Right atrium auricular region (tissue), 2 donors: ENCODE measurements around the gene SMIM35. TPM values are rescaled to one million over a fixed set of nuclear protein-coding genes. Genes with fewer than 3 reads are reported as not detected.
A peak's percentile ranks its signal among the peaks of the same experiment; 100 is the strongest.

Experiments
- DNase-seq: peaks from one replicate; pipeline ENCODE4 v3.0.0-alpha.2; 2019; ENCODE audit warnings: low spot score
- H3K27ac ChIP-seq, 2 donors: fragments of 200-600 bp; sonication (generic); 1 replicate in 1 of 2; 2 replicates in 1 of 2; pipeline ENCODE4 v1.5.1; 2016 to 2019
- H3K27me3 ChIP-seq, 2 donors: fragments of 200-600 bp; sonication (generic); one replicate each; pipeline versions ENCODE4 v1.5.1 to v1.6.0; 2017 to 2019
- H3K36me3 ChIP-seq: fragments of 200-600 bp; sonication (generic); one replicate; pipeline ENCODE4 v1.5.1; 2016
- H3K4me1 ChIP-seq, 2 donors: fragments of 200-600 bp; sonication (generic); one replicate each; pipeline versions ENCODE4 v1.5.1 to v1.6.0; 2017 to 2019
- H3K4me3 ChIP-seq, 2 donors: fragments of 200-600 bp; sonication (generic); 1 replicate in 1 of 2; 2 replicates in 1 of 2; pipeline ENCODE4 v1.5.1; 2017 to 2019; ENCODE audit warnings: mild to moderate bottlenecking in 1 of 2, moderate library complexity in 1 of 2
- H3K9me3 ChIP-seq, 2 donors: fragments of 200-600 bp; sonication (generic); one replicate each; pipeline ENCODE4 v1.5.1; 2019
- total RNA-seq, 2 donors: library from RNA; depleted of rRNA; stranded (reverse); fragments of >200 nt; gene quantifications; one replicate each; pipeline ENCODE4 v1.1.0, GENCODE V29; 2016
- TF ChIP-seq, protein P1 (sequence below), 2 donors: fragments of 200-600 bp; sonication (generic); IDR thresholded peaks; one replicate each; pipeline ENCODE4 v1.5.1; 2019; ENCODE audit warnings: antibody characterized with exemption in 2 of 2

SMIM35 gene
- total RNA-seq, 2 donors from 2014 or later: not detected

DNA sequence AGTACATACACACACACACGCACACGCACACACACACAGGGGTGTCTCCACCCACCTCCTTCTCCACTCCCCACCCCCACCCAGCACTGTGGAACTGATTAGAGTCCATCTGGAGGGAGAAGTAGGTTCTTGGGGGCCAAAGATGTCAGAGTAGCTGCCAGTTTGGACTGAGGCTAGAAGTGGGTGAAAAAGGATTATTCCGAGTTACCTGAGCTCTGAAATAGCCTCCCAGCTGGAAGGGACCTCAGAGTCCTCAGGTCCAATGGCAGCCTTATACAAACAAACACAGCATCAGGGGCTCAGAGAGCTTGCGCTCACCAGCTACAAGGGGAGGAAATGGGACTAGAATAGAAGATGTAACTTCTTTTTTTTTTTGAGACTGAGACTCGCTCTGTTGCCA, 79.7 kb downstream of the SMIM35 start:
- TF ChIP-seq, protein P1, sequence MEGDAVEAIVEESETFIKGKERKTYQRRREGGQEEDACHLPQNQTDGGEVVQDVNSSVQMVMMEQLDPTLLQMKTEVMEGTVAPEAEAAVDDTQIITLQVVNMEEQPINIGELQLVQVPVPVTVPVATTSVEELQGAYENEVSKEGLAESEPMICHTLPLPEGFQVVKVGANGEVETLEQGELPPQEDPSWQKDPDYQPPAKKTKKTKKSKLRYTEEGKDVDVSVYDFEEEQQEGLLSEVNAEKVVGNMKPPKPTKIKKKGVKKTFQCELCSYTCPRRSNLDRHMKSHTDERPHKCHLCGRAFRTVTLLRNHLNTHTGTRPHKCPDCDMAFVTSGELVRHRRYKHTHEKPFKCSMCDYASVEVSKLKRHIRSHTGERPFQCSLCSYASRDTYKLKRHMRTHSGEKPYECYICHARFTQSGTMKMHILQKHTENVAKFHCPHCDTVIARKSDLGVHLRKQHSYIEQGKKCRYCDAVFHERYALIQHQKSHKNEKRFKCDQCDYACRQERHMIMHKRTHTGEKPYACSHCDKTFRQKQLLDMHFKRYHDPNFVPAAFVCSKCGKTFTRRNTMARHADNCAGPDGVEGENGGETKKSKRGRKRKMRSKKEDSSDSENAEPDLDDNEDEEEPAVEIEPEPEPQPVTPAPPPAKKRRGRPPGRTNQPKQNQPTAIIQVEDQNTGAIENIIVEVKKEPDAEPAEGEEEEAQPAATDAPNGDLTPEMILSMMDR (IDR thresholded peaks at IDR 0.05): no peak
- peak; percentile 52 for DNase-seq
- Histone ChIP-seq H3K9me3 (no peaks in the 10 kb centered on the region), H3K27ac (peak overlapping the region in 1 of 2 donors; percentile 29), H3K4me1 (peaks cover 0 to 25% of the 10 kb centered on the region in 2 donors), H3K36me3 (no peaks in the 10 kb centered on the region), H3K27me3 (no peaks in the 10 kb centered on the region), H3K4me3 (no peak overlapping the region)

GRCh38 chr11:118006153-118006534, 80.6 kb downstream of the SMIM35 start:
- H3K4me3 ChIP-seq: no peak overlapping the region
- H3K36me3 ChIP-seq: no peaks in the 10 kb centered on the region
- H3K4me1 ChIP-seq: peaks cover 0 to 27% of the 10 kb centered on the region in 2 donors
- TF ChIP-seq, protein P1 (IDR thresholded peaks at IDR 0.05): no peak
- no peak overlapping the region for H3K27ac ChIP-seq
- H3K27me3 ChIP-seq: no peaks in the 10 kb centered on the region
- H3K9me3 ChIP-seq: no peaks in the 10 kb centered on the region
- peak; percentile 55 for DNase-seq

DNA sequence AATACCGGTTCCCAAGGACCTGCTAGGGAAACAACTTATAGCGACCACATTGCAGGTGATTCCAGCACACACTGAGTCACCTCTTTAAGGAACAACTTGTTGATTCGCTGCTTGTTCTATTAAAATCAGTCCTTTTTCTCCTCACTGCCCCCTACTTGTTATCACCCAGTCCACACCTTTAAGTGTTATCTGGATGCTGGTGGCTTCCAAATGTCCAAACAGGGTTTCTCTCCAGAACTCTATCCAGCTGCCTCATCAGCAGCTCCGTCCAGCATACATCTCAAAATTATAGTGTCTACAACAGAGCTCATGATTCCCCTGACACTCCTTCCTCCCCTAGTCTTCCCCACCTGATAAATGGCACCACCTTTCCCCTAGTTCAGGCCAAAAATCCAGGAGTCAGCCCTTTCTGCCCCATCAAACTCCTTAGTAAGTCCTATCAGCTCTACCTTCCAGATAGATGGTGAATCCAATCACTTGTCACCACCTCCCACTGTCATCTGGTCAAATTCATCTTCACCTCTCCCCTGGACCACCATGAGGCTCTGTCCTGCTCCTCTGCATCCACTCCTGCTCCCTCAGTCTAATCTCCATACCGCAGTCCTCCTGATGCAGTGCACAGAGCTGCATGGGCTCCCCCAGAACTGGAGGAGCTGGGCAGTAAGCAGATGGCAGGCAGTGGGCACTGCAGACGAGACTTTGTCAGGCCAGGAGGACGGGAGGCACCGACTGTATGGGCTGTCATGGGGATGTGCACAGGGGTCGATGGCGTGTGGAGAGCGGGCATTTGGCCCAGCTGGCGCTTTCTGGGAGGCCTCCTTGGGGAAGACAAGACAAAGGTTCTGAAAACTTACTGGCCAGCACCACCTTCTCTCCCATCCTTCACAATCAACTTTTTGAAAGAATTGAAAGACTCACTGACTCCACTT, 81.3 kb downstream of the SMIM35 start:
- Histone ChIP-seq H3K27me3 (no peaks in the 10 kb centered on the region), H3K36me3 (no peaks in the 10 kb centered on the region), H3K27ac (no peak overlapping the region), H3K4me1 (peaks cover 0 to 20% of the 10 kb centered on the region in 2 donors), H3K9me3 (no peaks in the 10 kb centered on the region), H3K4me3 (no peak overlapping the region)
- peak; percentile 54 for DNase-seq
- TF ChIP-seq, protein P1 (IDR thresholded peaks at IDR 0.05): no peak

DNA sequence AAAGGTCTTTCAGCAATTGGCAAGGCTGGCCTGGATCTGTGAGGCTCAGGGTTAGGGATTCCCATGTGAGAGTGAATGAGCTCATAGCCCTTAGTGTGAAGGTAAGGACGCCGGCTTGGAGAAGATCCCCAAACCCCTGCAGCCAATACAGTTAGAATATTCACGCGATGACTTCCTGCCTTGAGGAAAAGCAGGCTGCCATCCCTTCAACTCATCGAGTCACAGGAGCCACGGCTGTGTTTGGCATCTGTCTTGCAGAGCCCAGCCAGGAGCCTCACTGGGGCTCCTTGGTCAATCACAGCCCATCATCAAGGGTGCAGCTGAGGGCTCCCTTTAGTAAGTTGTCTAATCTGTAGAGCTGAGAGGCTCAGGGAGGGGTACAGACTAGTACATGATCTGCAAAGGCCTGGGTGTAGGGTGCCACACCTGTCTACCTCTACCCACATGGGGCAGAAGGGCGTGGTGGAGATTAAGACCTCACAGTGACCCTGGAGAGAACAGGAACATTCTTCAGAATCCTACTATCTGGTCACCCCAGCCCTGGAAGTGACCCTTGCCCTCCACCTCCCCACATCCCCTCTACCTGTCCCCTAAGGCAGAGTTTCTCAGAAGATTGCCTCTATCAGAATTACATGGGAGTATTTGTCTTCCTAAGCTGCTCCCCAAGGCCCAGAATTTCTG, 82.1 kb downstream of the SMIM35 start:
- Histone ChIP-seq H3K4me1 (peaks cover 0 to 15% of the 10 kb centered on the region in 2 donors), H3K4me3 (no peak overlapping the region), H3K9me3 (no peaks in the 10 kb centered on the region), H3K36me3 (no peaks in the 10 kb centered on the region), H3K27ac (no peak overlapping the region), H3K27me3 (no peaks in the 10 kb centered on the region)
- TF ChIP-seq, protein P1 (IDR thresholded peaks at IDR 0.05): no peak
- DNase-seq: no peak

DNA sequence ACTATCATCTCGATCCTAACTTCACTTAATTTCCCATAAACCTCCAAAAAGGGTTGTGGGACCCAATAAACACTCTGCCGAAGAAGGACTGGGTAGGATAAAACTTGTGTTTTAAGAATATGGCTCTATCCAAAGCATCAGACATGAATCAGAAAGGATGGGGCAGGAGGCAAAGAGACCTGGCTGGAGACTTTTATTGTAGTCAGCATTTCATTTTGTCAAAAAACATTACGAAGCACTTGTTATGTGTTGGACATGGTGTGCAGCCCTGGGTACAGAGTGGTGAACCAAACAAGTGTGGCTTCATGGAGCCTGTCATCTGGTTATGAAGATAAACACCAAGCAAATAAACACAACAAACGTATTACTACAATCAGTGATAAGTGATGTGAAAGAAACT, 83.3 kb downstream of the SMIM35 start:
- Histone ChIP-seq H3K36me3 (no peaks in the 10 kb centered on the region), H3K27ac (peak overlapping the region; percentile 61 to 69)

More for the DNA sequence above, 83.3 kb downstream of the SMIM35 start:
- TF ChIP-seq, protein P1 (IDR thresholded peaks at IDR 0.05): no peak
- Histone ChIP-seq H3K4me1 (peaks cover 0 to 15% of the 10 kb centered on the region in 2 donors), H3K9me3 (no peaks in the 10 kb centered on the region), H3K27me3 (no peaks in the 10 kb centered on the region), H3K4me3 (no peak overlapping the region)
- DNase-seq: no peak
